Transverse colon (tissue), 4 donors: Measurements from ENCODE around the gene SDK2. TPM values are rescaled to one million over a fixed set of nuclear protein-coding genes. Genes with fewer than 3 reads are reported as not detected.

Experiments
- DNase-seq: peaks from one replicate; pipeline ENCODE4 v3.0.0-alpha.2; 2019
- H3K27ac ChIP-seq, 4 donors: fragments of 200-600 bp; sonication (generic); 2 replicates each; pipeline ENCODE4 v1.5.1; 2016 to 2018; ENCODE audit warnings: inconsistent platforms in 4 of 4
- H3K27me3 ChIP-seq: fragments of 200-600 bp; sonication (generic); 2 replicates; pipeline ENCODE4 v1.5.1; 2017; ENCODE audit warnings: inconsistent platforms
- H3K36me3 ChIP-seq, 4 donors: fragments of 200-600 bp; sonication (generic); 2 replicates each; pipeline ENCODE4 v1.5.1; 2017 to 2019; ENCODE audit warnings: inconsistent platforms in 4 of 4
- H3K4me1 ChIP-seq, 4 donors: fragments of 200-600 bp; sonication (generic); 2 replicates each; pipeline ENCODE4 v1.5.1; 2017 to 2020; ENCODE audit warnings: inconsistent platforms in 4 of 4
- H3K4me3 ChIP-seq, 4 donors: fragments of 200-600 bp; sonication (generic); 1 replicate in 1 of 4; 2 replicates in 3 of 4; pipeline versions ENCODE4 v1.5.1 to v1.6.1; 2017 to 2019; ENCODE audit warnings: inconsistent platforms in 4 of 4
- H3K9me3 ChIP-seq, 2 donors: fragments of 200-600 bp; sonication (generic); 2 replicates each; pipeline ENCODE4 v1.5.1; 2017 to 2019; ENCODE audit warnings: inconsistent platforms in 2 of 2
- CTCF ChIP-seq, 5 experiments: fragments of 200-600 bp in 3 of 5; fragments of 450-650 bp in 2 of 5; sonication (generic) in 3 of 5; IDR thresholded peaks; 1 replicate in 2 of 5; 2 replicates in 3 of 5; pipeline ENCODE4 v1.5.1; 2016 to 2017; ENCODE audit warnings: antibody characterized with exemption in 5 of 5, inconsistent platforms in 3 of 5, mild to moderate bottlenecking in 2 of 5, moderate library complexity in 1 of 5
- EP300 ChIP-seq: sonication (generic); formaldehyde crosslinking; IDR thresholded peaks from one replicate; pipeline ENCODE4 v1.6.1; 2017; ENCODE audit warnings: antibody characterized with exemption, low read depth
- POLR2A ChIP-seq: fragments of 450-650 bp; IDR thresholded peaks from one replicate; pipeline ENCODE4 v1.6.1; 2016; ENCODE audit warnings: antibody characterized with exemption, mild to moderate bottlenecking, moderate library complexity
- POLR2AphosphoS5 ChIP-seq, 3 donors: sonication (generic); formaldehyde crosslinking; IDR thresholded peaks; one replicate each; pipeline ENCODE4 v1.6.1; 2016; ENCODE audit warnings: antibody characterized with exemption in 3 of 3
- WGBS, 2 donors: methylation state at CpG; one replicate each; pipeline ENCODE4 v1.1.5; 2018; ENCODE audit warnings: low coverage in 1 of 2; 5-methylcytosine and 5-hydroxymethylcytosine counted together
- in situ Hi-C, 4 donors: fragments of 200-750 bp; cut with MboI; loops; one replicate each; pipeline versions ENCODE4 v1.15.0 to v1.15.1; 2017; ENCODE audit warnings: low sequenced_read_pairs in 3 of 4, low pct_ligation_motif_present in 1 of 4, low pct_unique_long_range_greater_than_20kb in 1 of 4
- intact Hi-C: fragments of 100-400 bp; cut with DNase I; formaldehyde crosslinking; loops from one replicate; pipeline ENCODE4 v1.15.1; 2023; ENCODE audit warnings: low total_unique reads
- total RNA-seq, 4 donors: library from RNA; depleted of rRNA; stranded (reverse); fragments of >200 nt; gene quantifications; one replicate each; pipeline ENCODE4 v1.1.0, GENCODE V29; 2016

SDK2 gene
- total RNA-seq, 4 donors from 2014 or later: 2.6 to 9.8 (median 3.4) TPM

- no peak overlapping the region for H3K4me3 ChIP-seq
- no peak for TF ChIP-seq POLR2AphosphoS5 (IDR thresholded peaks at IDR 0.05)
- TF ChIP-seq POLR2A: no peak
- H3K27ac ChIP-seq: no peak overlapping the region
- intact Hi-C loops (no loop called here), in situ Hi-C loops (no loop called here)
- no peaks in the 10 kb centered on the region for H3K36me3 ChIP-seq
- H3K27me3 ChIP-seq: no peaks in the 10 kb centered on the region
- no peaks in the 10 kb centered on the region for H3K9me3 ChIP-seq
- DNase-seq: no peak
- 60 to 83% methylated on average over 1 to 2 of the region's 2 CpGs for WGBS, 2 donors
- no peaks in the 10 kb centered on the region for H3K4me1 ChIP-seq
These were observed 11.7 kb downstream of the SDK2 start for GRCh38 chr17:73632513-73632912.

GRCh38 chr17:73630965-73631595 lies 13.2 kb downstream of the SDK2 start:
- H3K4me1 ChIP-seq: no peaks in the 10 kb centered on the region
- no peaks in the 10 kb centered on the region for H3K9me3 ChIP-seq
- TF ChIP-seq POLR2A (no peak), CTCF (IDR thresholded peaks at IDR 0.05) (no peak), POLR2AphosphoS5 (IDR thresholded peaks at IDR 0.05) (no peak), EP300 (no peak)
- no peaks in the 10 kb centered on the region for H3K36me3 ChIP-seq
- no peaks in the 10 kb centered on the region for H3K27me3 ChIP-seq
- H3K4me3 ChIP-seq: no peak overlapping the region
- intact Hi-C loops (no loop called here), in situ Hi-C loops (no loop called here)
- WGBS, 2 donors: 60 to 90% methylated on average over 1 to 19 of the region's 19 CpGs
- no peak overlapping the region for H3K27ac ChIP-seq
- no peak for DNase-seq

GRCh38 chr17:73630531-73630930 lies 13.7 kb downstream of the SDK2 start:
- Histone ChIP-seq H3K36me3 (no peaks in the 10 kb centered on the region), H3K4me1 (no peaks in the 10 kb centered on the region), H3K4me3 (no peak overlapping the region), H3K27me3 (no peaks in the 10 kb centered on the region), H3K9me3 (no peaks in the 10 kb centered on the region), H3K27ac (no peak overlapping the region)
- intact Hi-C loops (no loop called here), in situ Hi-C loops (no loop called here)
- no peak for TF ChIP-seq POLR2AphosphoS5 (IDR thresholded peaks at IDR 0.05)
- no peak for DNase-seq
- WGBS, 2 donors: 90 to 100% methylated on average over 1 to 6 of the region's 6 CpGs

- WGBS, 2 donors: 75% methylated on average over 13 of the region's 13 CpGs; no CpG with 5 or more reads in 1 of the 2 donors
- no peak for DNase-seq
- H3K27me3 ChIP-seq: no peaks in the 10 kb centered on the region
- in situ Hi-C loops (no loop called here), intact Hi-C loops (no loop called here)
- no peak overlapping the region for H3K27ac ChIP-seq
- TF ChIP-seq EP300 (no peak), POLR2A (no peak), POLR2AphosphoS5 (IDR thresholded peaks at IDR 0.05) (no peak), CTCF (IDR thresholded peaks at IDR 0.05) (no peak)
- no peaks in the 10 kb centered on the region for H3K4me1 ChIP-seq
- no peaks in the 10 kb centered on the region for H3K9me3 ChIP-seq
- H3K36me3 ChIP-seq: no peaks in the 10 kb centered on the region
- H3K4me3 ChIP-seq: no peak overlapping the region
These were observed 15.3 kb downstream of the SDK2 start for GRCh38 chr17:73628642-73629552.

- in situ Hi-C loops (no loop called here), intact Hi-C loops (no loop called here)
- TF ChIP-seq POLR2AphosphoS5 (IDR thresholded peaks at IDR 0.05) (no peak), EP300 (no peak), POLR2A (no peak), CTCF (IDR thresholded peaks at IDR 0.05) (no peak)
- Histone ChIP-seq H3K4me3 (no peak overlapping the region), H3K9me3 (no peaks in the 10 kb centered on the region), H3K4me1 (no peaks in the 10 kb centered on the region), H3K27ac (no peak overlapping the region), H3K36me3 (no peaks in the 10 kb centered on the region), H3K27me3 (no peaks in the 10 kb centered on the region)
- no peak for DNase-seq
- 88% methylated on average over 12 of the region's 12 CpGs; no CpG with 5 or more reads in 1 of the 2 donors for WGBS, 2 donors
These were observed 18.1 kb downstream of the SDK2 start for GRCh38 chr17:73625991-73626673.
